HG03571 (cell line): ENCODE data around the gene GHR.

Experiments
- ATAC-seq: cut with Tn5 transposase; IDR thresholded peaks from one replicate; pipeline ENCODE4 v1.9.1; 2021; ENCODE audit not compliant: unreplicated experiment

GHR gene

GRCh38 chr5:42461507-42461906 lies 38.3 kb downstream of the GHR start:
- no peak for ATAC-seq

- no peak for ATAC-seq
Measured at GRCh38 chr5:42462083-42462482, 38.8 kb downstream of the GHR start.

- no peak for ATAC-seq
Measured at GRCh38 chr5:42467572-42467971, 44.3 kb downstream of the GHR start.

GRCh38 chr5:42467981-42468524 lies 44.8 kb downstream of the GHR start:
- ATAC-seq = no peak

- peak; percentile 94 for ATAC-seq
Measured at GRCh38 chr5:42483472-42484154, 60.4 kb downstream of the GHR start.

GRCh38 chr5:42487077-42487476 lies 63.8 kb downstream of the GHR start:
- ATAC-seq = no peak

- no peak for ATAC-seq
Measured at GRCh38 chr5:42487821-42488220, 64.6 kb downstream of the GHR start.

GRCh38 chr5:42490831-42491230 lies 67.6 kb downstream of the GHR start:
- ATAC-seq = no peak

GRCh38 chr5:42491699-42492098 lies 68.5 kb downstream of the GHR start:
- no peak for ATAC-seq

- no peak for ATAC-seq
Measured at GRCh38 chr5:42492974-42493373, 69.7 kb downstream of the GHR start.

GRCh38 chr5:42494414-42494813 lies 71.2 kb downstream of the GHR start:
- ATAC-seq = no peak

GRCh38 chr5:42495914-42496313 lies 72.7 kb downstream of the GHR start:
- ATAC-seq = no peak

GRCh38 chr5:42496397-42497156 lies 73.3 kb downstream of the GHR start:
- ATAC-seq = no peak

GRCh38 chr5:42498000-42498399 lies 74.8 kb downstream of the GHR start:
- no peak for ATAC-seq

- ATAC-seq = no peak
Measured at GRCh38 chr5:42499016-42499415, 75.8 kb downstream of the GHR start.

GRCh38 chr5:42500003-42500599 lies 76.9 kb downstream of the GHR start:
- ATAC-seq = no peak

GRCh38 chr5:42502613-42503470 lies 79.6 kb downstream of the GHR start:
- ATAC-seq = no peak

GRCh38 chr5:42506662-42507061 lies 83.4 kb downstream of the GHR start:
- ATAC-seq = no peak

GRCh38 chr5:42507451-42508097 lies 84.3 kb downstream of the GHR start:
- ATAC-seq = no peak

- no peak for ATAC-seq
Measured at GRCh38 chr5:42513246-42513645, 90.0 kb downstream of the GHR start.
